HCT116 (cell line): ENCODE results near the gene LRP2. TPM values are rescaled to one million over a fixed set of nuclear protein-coding genes. Genes with fewer than 3 reads are reported as not detected.

Experiments
- ATAC-seq: fragments of 200-7000 bp; cut with Tn5 transposase; 2 replicates; pipeline ENCODE4 v1.9.1; 2020; ENCODE audit warnings: mild to moderate bottlenecking, moderate library complexity
- BruUV-seq: library from RNA; stranded (reverse); fragments of 400-500 nt; replicated peaks from 2 replicates; lab custom pipeline; 2021; lab: Mats Ljungman, UMichigan
- CTCF ChIA-PET: fragments of 300-600 bp; sonication (Branson Sonifier 250); formaldehyde crosslinking; loops from one replicate; lab custom pipeline; 2021; ENCODE audit warnings: antibody characterized with exemption; lab: Charles Lee
- POLR2A ChIA-PET: fragments of 300-600, 350-600 bp; sonication (Branson Sonifier 250); formaldehyde crosslinking; loops from one replicate; lab custom pipeline; 2021; ENCODE audit warnings: antibody characterized with exemption; lab: Charles Lee
- RAD21 ChIA-PET, 2 experiments: fragments of 300-600 bp; sonication (Branson Sonifier 250); formaldehyde crosslinking; loops; one replicate each; lab custom pipeline; 2023; ENCODE audit warnings: low total read pairs in 2 of 2; ENCODE audit not compliant: uncharacterized antibody in 2 of 2, unreplicated experiment in 2 of 2, low non-redundant PET in 1 of 2; lab: Charles Lee
- DNase-seq: peaks from one replicate; pipeline ENCODE4 v3.0.0-alpha.2; 2010; ENCODE audit warnings: low read depth, low spot score
- H2AFZ ChIP-seq: fragments of 200-600 bp; shearing (Covaris generic), sonication (generic); 2 replicates; pipeline ENCODE4 v1.6.1; 2017; ENCODE audit warnings: low read depth, mixed run types, mixed read lengths, antibody characterized with exemption, low read length; ENCODE audit not compliant: poor library complexity, severe bottlenecking
- H3K27ac ChIP-seq: 2 replicates; pipeline ENCODE4 v1.5.1; 2012; ENCODE audit warnings: low read depth, low read length
- H3K27me3 ChIP-seq: fragments of 200-600 bp; sonication (generic); 2 replicates; pipeline ENCODE4 v1.6.1; 2016; ENCODE audit warnings: mixed run types, low read length, mixed read lengths; ENCODE audit not compliant: insufficient read depth
- H3K36me3 ChIP-seq, 2 experiments: fragments of 200-500 bp in 1 of 2; fragments of 200-600 bp in 1 of 2; sonication (Bioruptor generic) in 1 of 2; sonication (generic) in 1 of 2; 2 replicates each; pipeline versions ENCODE4 v1.5.1 to v1.6.1; 2014 to 2016; ENCODE audit warnings: low read length in 2 of 2, inconsistent platforms in 1 of 2, mixed read lengths in 1 of 2, mixed run types in 1 of 2; ENCODE audit not compliant: insufficient read depth in 2 of 2, control insufficient read depth in 1 of 2
- H3K4me1 ChIP-seq, 2 experiments: fragments of 200-600 bp in 1 of 2; sonication (generic) in 1 of 2; 2 replicates each; pipeline versions ENCODE4 v1.5.1 to v1.6.1; 2012 to 2017; ENCODE audit warnings: low read length in 2 of 2, inconsistent platforms in 1 of 2, mild to moderate bottlenecking in 1 of 2, mixed read lengths in 1 of 2, mixed run types in 1 of 2, moderate library complexity in 1 of 2; ENCODE audit not compliant: insufficient read depth in 2 of 2, control insufficient read depth in 1 of 2
- H3K4me2 ChIP-seq: fragments of 200-600 bp; sonication (generic); 2 replicates; pipeline ENCODE4 v1.6.1; 2017; ENCODE audit warnings: mixed run types, low read length, mixed read lengths
- H3K4me3 ChIP-seq, 2 experiments: fragments of 200-600 bp in 1 of 2; sonication (generic) in 1 of 2; replicated peaks in 1 of 2; 2 replicates each; pipeline ENCODE4 v1.5.1; 2011 to 2016; ENCODE audit warnings: low read length in 2 of 2, control low read depth in 1 of 2, low read depth in 1 of 2, mild to moderate bottlenecking in 1 of 2, mixed read lengths in 1 of 2, mixed run types in 1 of 2
- H3K79me2 ChIP-seq: fragments of 200-600 bp; sonication (generic); 2 replicates; pipeline ENCODE4 v1.6.1; 2017; ENCODE audit warnings: mild to moderate bottlenecking, mixed run types, low read length, moderate library complexity, mixed read lengths; ENCODE audit not compliant: insufficient read depth
- H3K9ac ChIP-seq: fragments of 200-600 bp; sonication (generic); 2 replicates; pipeline ENCODE4 v1.6.1; 2016; ENCODE audit warnings: low read length, mixed read lengths
- H3K9me2 ChIP-seq: fragments of 200-600 bp; sonication (generic), shearing (Covaris generic); 2 replicates; pipeline ENCODE4 v1.6.1; 2017; ENCODE audit warnings: mixed run types, mild to moderate bottlenecking, moderate library complexity; ENCODE audit not compliant: insufficient read depth
- H3K9me3 ChIP-seq, 2 experiments: fragments of 200-500 bp in 1 of 2; fragments of 200-600 bp in 1 of 2; sonication (Bioruptor generic) in 1 of 2; sonication (generic) in 1 of 2; 2 replicates each; pipeline ENCODE4 v1.6.1; 2014 to 2017; ENCODE audit warnings: low read length in 2 of 2, mixed read lengths in 2 of 2, inconsistent platforms in 1 of 2, low read depth in 1 of 2, mild to moderate bottlenecking in 1 of 2, mixed run types in 1 of 2, moderate library complexity in 1 of 2; ENCODE audit not compliant: control insufficient read depth in 1 of 2, insufficient read depth in 1 of 2
- H4K20me1 ChIP-seq: fragments of 200-600 bp; sonication (generic), shearing (Covaris generic); 2 replicates; pipeline ENCODE4 v1.6.1; 2017; ENCODE audit warnings: mixed run types, mild to moderate bottlenecking, moderate library complexity; ENCODE audit not compliant: insufficient read depth
- ATF3 ChIP-seq: IDR thresholded peaks from 2 replicates; pipeline ENCODE4 v1.6.1; 2012
- CBX3 ChIP-seq: IDR thresholded peaks from 2 replicates; pipeline ENCODE4 v1.6.1; 2012; ENCODE audit warnings: low read depth
- CTCF ChIP-seq, 3 experiments: fragments of 200-600 bp in 1 of 3; sonication (generic) in 1 of 3; IDR thresholded peaks in 2 of 3; conservative IDR thresholded peaks in 1 of 3; 2 replicates each; pipeline ENCODE4 v1.5.1; 2012 to 2017; ENCODE audit warnings: low read depth in 2 of 3, low read length in 2 of 3, antibody characterized with exemption in 1 of 3, borderline replicate concordance in 1 of 3, control low read depth in 1 of 3, mild to moderate bottlenecking in 1 of 3, mixed read lengths in 1 of 3, mixed run types in 1 of 3, moderate library complexity in 1 of 3; ENCODE audit not compliant: insufficient read depth in 1 of 3
- EGR1 ChIP-seq: IDR thresholded peaks from 2 replicates; pipeline ENCODE4 v1.6.1; 2012; ENCODE audit warnings: low read depth
- EZH2 ChIP-seq: fragments of 200-600 bp; sonication (generic); IDR thresholded peaks from 2 replicates; pipeline ENCODE4 v1.6.1; 2017; ENCODE audit warnings: antibody characterized with exemption, mixed run types
- EZH2phosphoT487 ChIP-seq: fragments of 200-600 bp; IDR thresholded peaks from 2 replicates; pipeline ENCODE4 v1.6.1; 2018; ENCODE audit warnings: antibody characterized with exemption, borderline replicate concordance
- FOSL1 ChIP-seq: IDR thresholded peaks from 2 replicates; pipeline ENCODE4 v1.6.1; 2012; ENCODE audit warnings: low read depth
- JUND ChIP-seq: IDR thresholded peaks from 2 replicates; pipeline ENCODE4 v1.6.1; 2012
- MAX ChIP-seq: IDR thresholded peaks from 2 replicates; pipeline ENCODE4 v1.6.1; 2012
- POLR2A ChIP-seq: IDR thresholded peaks from 2 replicates; pipeline ENCODE4 v1.7.0; 2011; ENCODE audit warnings: borderline replicate concordance; ENCODE audit not compliant: insufficient read depth, insufficient read length; ENCODE audit errors: extremely low read depth
- POLR2AphosphoS5 ChIP-seq: IDR thresholded peaks from 2 replicates; pipeline ENCODE4 v1.6.1; 2011; ENCODE audit warnings: mild to moderate bottlenecking, low read depth, low read length, moderate library complexity
- REST ChIP-seq: IDR thresholded peaks from 2 replicates; pipeline ENCODE4 v1.6.1; 2012; ENCODE audit warnings: low read depth
- SIN3A ChIP-seq: IDR thresholded peaks from 2 replicates; pipeline ENCODE4 v1.6.1; 2012; ENCODE audit warnings: low read depth
- SP1 ChIP-seq: IDR thresholded peaks from 2 replicates; pipeline ENCODE4 v1.6.1; 2012; ENCODE audit warnings: low read depth
- SRF ChIP-seq: IDR thresholded peaks from 2 replicates; pipeline ENCODE4 v1.6.1; 2012; ENCODE audit warnings: low read depth
- ZBTB33 ChIP-seq: IDR thresholded peaks from 2 replicates; pipeline ENCODE4 v1.6.1; 2011; ENCODE audit warnings: mild to moderate bottlenecking, low read length, moderate library complexity; ENCODE audit not compliant: insufficient replicate concordance; ENCODE audit errors: extremely low read depth
- ZFX ChIP-seq: fragments of 450-650 bp; IDR thresholded peaks from 2 replicates; pipeline ENCODE4 v1.6.1; 2017
- ZNF274 ChIP-seq: fragments of 200-500 bp; sonication (Bioruptor generic); IDR thresholded peaks from 2 replicates; pipeline ENCODE4 v1.6.1; 2014; ENCODE audit warnings: mild to moderate bottlenecking, low read depth, low read length, inconsistent platforms
- intact Hi-C: fragments of 100-400 bp; cut with micrococcal nuclease; formaldehyde crosslinking; loops from 2 replicates; pipeline ENCODE4 v1.10.0; 2022
- total RNA-seq: library from RNA; stranded (reverse); gene quantifications from one replicate; pipeline ENCODE4 v1.2.1, GENCODE V29; 2021; ENCODE audit not compliant: unreplicated experiment

The LRP2 gene
- total RNA-seq, 1 experiment from 2014 or later: 0.20 TPM

- Histone ChIP-seq H2AFZ (no peak overlapping the region), H3K27ac (no peak overlapping the region), H4K20me1 (no peaks in the 10 kb centered on the region), H3K4me2 (no peak overlapping the region), H3K79me2 (no peaks in the 10 kb centered on the region), H3K4me1 (no peaks in the 10 kb centered on the region), H3K9me2 (no peaks in the 10 kb centered on the region), H3K36me3 (no peaks in the 10 kb centered on the region), H3K4me3 (no peak overlapping the region), H3K9me3 (no peaks in the 10 kb centered on the region), H3K27me3 (no peaks in the 10 kb centered on the region), H3K9ac (no peak overlapping the region)
- ChIA-PET RAD21 (no interaction called here), POLR2A (no interaction called here), CTCF (no interaction called here)
- DNase-seq: no peak
- ATAC-seq: no peak
- no TSS peak for BruUV-seq
- no peak for TF ChIP-seq FOSL1
- TF ChIP-seq REST: no peak
- no peak for TF ChIP-seq POLR2AphosphoS5
- TF ChIP-seq SRF: no peak
- no peak for TF ChIP-seq SP1
- no peak for TF ChIP-seq ZNF274
- TF ChIP-seq ZBTB33: no peak
- no peak for TF ChIP-seq MAX
- no peak for TF ChIP-seq SIN3A
- TF ChIP-seq CBX3: no peak
- no peak for TF ChIP-seq EZH2
- no peak for TF ChIP-seq EGR1
- no peak for TF ChIP-seq CTCF (IDR thresholded peaks at IDR 0.05 in 2 of 3, conservative IDR thresholded peaks at IDR 0.05 in 1 of 3; ENCODE audit: borderline replicate concordance in 1 of 3, insufficient read depth in 1 of 3, low read depth in 2 of 3, low read length in 2 of 3)
- no peak for TF ChIP-seq ATF3
- TF ChIP-seq EZH2phosphoT487: no peak
- TF ChIP-seq POLR2A: no peak
- TF ChIP-seq ZFX: no peak
- no peak for TF ChIP-seq JUND
- intact Hi-C loops: no loop called here
Observed at GRCh38 chr2:169339657-169340056, 22.7 kb downstream of the LRP2 start.
